GM12878 (cell line): Measurements from ENCODE around the gene SCARB1. TPM values are rescaled to one million over a fixed set of nuclear protein-coding genes. Genes with fewer than 3 reads are reported as not detected.
A peak's percentile ranks its signal among the peaks of the same experiment; 100 is the strongest.

Source experiments
- CBFB ChIP-seq: IDR thresholded peaks from 2 replicates; pipeline ENCODE4 v1.6.1; 2016; ENCODE audit warnings: antibody characterized with exemption, low read depth
- CHD1 ChIP-seq: IDR thresholded peaks from 2 replicates; pipeline ENCODE4 v1.6.1; 2012; ENCODE audit warnings: low read depth, low read length, improper control_type of control experiment
- HDAC6 ChIP-seq: fragments of 200-600 bp; sonication (generic); IDR thresholded peaks from one replicate; pipeline ENCODE4 v1.8.0; 2017; ENCODE audit warnings: antibody characterized with exemption; ENCODE audit not compliant: unreplicated experiment
- HDGF ChIP-seq: fragments of 450-650 bp; IDR thresholded peaks from 2 replicates; pipeline ENCODE4 v1.6.1; 2016; ENCODE audit warnings: antibody characterized with exemption
- IKZF2 ChIP-seq, 2 experiments: fragments of 450-650 bp; IDR thresholded peaks; 2 replicates each; pipeline ENCODE4 v1.6.1; 2017; ENCODE audit warnings: mild to moderate bottlenecking in 2 of 2, moderate library complexity in 2 of 2
- KAT2A ChIP-seq: conservative IDR thresholded peaks from 2 replicates; pipeline ENCODE4 v1.6.1; 2011; ENCODE audit warnings: low read depth, low read length; ENCODE audit not compliant: control insufficient read depth
- MAX ChIP-seq: IDR thresholded peaks from 2 replicates; pipeline ENCODE4 v1.6.1; 2012; ENCODE audit warnings: low read depth, low read length, improper control_type of control experiment
- NFXL1 ChIP-seq: fragments of 450-650 bp; IDR thresholded peaks from 2 replicates; pipeline ENCODE4 v1.6.1; 2017; ENCODE audit warnings: antibody characterized with exemption, mild to moderate bottlenecking, borderline replicate concordance
- PAX5 ChIP-seq: IDR thresholded peaks from 2 replicates; pipeline ENCODE4 v1.6.1; 2011; ENCODE audit warnings: low read depth, low read length, borderline replicate concordance
- PAX8 ChIP-seq: fragments of 450-650 bp; IDR thresholded peaks from 2 replicates; pipeline ENCODE4 v1.6.1; 2017; ENCODE audit warnings: mild to moderate bottlenecking, moderate library complexity
- POLR2AphosphoS5 ChIP-seq: IDR thresholded peaks from 2 replicates; pipeline ENCODE4 v1.6.1; 2011; ENCODE audit warnings: mild to moderate bottlenecking, low read length, inconsistent platforms
- RELA ChIP-seq: fragments of 450-650 bp; IDR thresholded peaks from 2 replicates; pipeline ENCODE4 v1.8.0; 2014; ENCODE audit warnings: borderline replicate concordance; ENCODE audit not compliant: partially characterized antibody
- RFX5 ChIP-seq: IDR thresholded peaks from 2 replicates; pipeline ENCODE4 v1.6.1; 2011; ENCODE audit warnings: low read depth, low read length, improper control_type of control experiment
- RUNX3 ChIP-seq: IDR thresholded peaks from 2 replicates; pipeline ENCODE4 v1.6.1; 2012; ENCODE audit warnings: low read length, inconsistent platforms
- SKIL ChIP-seq: fragments of 450-650 bp; IDR thresholded peaks from 2 replicates; pipeline ENCODE4 v1.6.1; 2017; ENCODE audit warnings: mild to moderate bottlenecking, low read depth, inconsistent platforms; ENCODE audit not compliant: poor library complexity, severe bottlenecking
- SMAD5 ChIP-seq: IDR thresholded peaks from 2 replicates; pipeline ENCODE4 v1.6.1; 2016; ENCODE audit warnings: antibody characterized with exemption, low read depth
- SP1 ChIP-seq: IDR thresholded peaks from one replicate; pipeline ENCODE4 v1.6.1; 2011; ENCODE audit warnings: low read depth, low read length
- TCF3 ChIP-seq: IDR thresholded peaks from 2 replicates; pipeline ENCODE4 v1.6.1; 2012; ENCODE audit warnings: low read depth, mild to moderate bottlenecking, low read length, borderline replicate concordance; ENCODE audit not compliant: insufficient read depth
- ZNF274 ChIP-seq: IDR thresholded peaks from one replicate; pipeline ENCODE4 v1.8.0; 2011; ENCODE audit not compliant: insufficient read length, insufficient read depth
- polyA plus RNA-seq, 11 experiments: library from polyadenylated mRNA; depleted of rRNA in 4 of 11; unstranded in 6 of 11; stranded (reverse) in 5 of 11; fragments of >200 nt; fragmentation: Nextera tagmentation in 4 of 11; fragmentation: Illumina TruSeq in 1 of 11; extraction: Ambion mirVana in 4 of 11; extraction: Trizol in 1 of 11; gene quantifications; 1 replicate in 1 of 11; 2 replicates in 10 of 11; pipeline versions ENCODE4 v1.2.1 to v1.2.3, GENCODE V29; 2011 to 2016; ENCODE audit warnings: inconsistent platforms in 2 of 11, missing spikeins in 2 of 11, low read depth in 1 of 11
- total RNA-seq, 4 experiments: library from RNA; depleted of rRNA in 3 of 4; stranded (reverse); fragments of >200 nt in 3 of 4; fragmentation: Illumina TruSeq in 1 of 4; extraction: Trizol in 1 of 4; gene quantifications; 2 replicates each; pipeline versions ENCODE4 v1.2.1 to v1.2.3, GENCODE V29; 2013 to 2021
- TF ChIP-seq, protein P1 (sequence below): fragments of 450-650 bp; IDR thresholded peaks from 2 replicates; pipeline ENCODE4 v1.6.1; 2017; ENCODE audit warnings: mild to moderate bottlenecking, moderate library complexity
- TF ChIP-seq, protein P2 (sequence below): fragments of 150-350 bp; IDR thresholded peaks from 2 replicates; pipeline ENCODE4 v1.6.1; 2014; ENCODE audit warnings: mild to moderate bottlenecking, low read depth, low read length

SCARB1 gene
- total and polyA plus RNA-seq, 10 of the 15 experiments (the other 5 are each of a cell fraction or from before 2014, with no cell fraction given), result 0.34 to 104 (median 63.1) TPM

- TF ChIP-seq, protein P1, sequence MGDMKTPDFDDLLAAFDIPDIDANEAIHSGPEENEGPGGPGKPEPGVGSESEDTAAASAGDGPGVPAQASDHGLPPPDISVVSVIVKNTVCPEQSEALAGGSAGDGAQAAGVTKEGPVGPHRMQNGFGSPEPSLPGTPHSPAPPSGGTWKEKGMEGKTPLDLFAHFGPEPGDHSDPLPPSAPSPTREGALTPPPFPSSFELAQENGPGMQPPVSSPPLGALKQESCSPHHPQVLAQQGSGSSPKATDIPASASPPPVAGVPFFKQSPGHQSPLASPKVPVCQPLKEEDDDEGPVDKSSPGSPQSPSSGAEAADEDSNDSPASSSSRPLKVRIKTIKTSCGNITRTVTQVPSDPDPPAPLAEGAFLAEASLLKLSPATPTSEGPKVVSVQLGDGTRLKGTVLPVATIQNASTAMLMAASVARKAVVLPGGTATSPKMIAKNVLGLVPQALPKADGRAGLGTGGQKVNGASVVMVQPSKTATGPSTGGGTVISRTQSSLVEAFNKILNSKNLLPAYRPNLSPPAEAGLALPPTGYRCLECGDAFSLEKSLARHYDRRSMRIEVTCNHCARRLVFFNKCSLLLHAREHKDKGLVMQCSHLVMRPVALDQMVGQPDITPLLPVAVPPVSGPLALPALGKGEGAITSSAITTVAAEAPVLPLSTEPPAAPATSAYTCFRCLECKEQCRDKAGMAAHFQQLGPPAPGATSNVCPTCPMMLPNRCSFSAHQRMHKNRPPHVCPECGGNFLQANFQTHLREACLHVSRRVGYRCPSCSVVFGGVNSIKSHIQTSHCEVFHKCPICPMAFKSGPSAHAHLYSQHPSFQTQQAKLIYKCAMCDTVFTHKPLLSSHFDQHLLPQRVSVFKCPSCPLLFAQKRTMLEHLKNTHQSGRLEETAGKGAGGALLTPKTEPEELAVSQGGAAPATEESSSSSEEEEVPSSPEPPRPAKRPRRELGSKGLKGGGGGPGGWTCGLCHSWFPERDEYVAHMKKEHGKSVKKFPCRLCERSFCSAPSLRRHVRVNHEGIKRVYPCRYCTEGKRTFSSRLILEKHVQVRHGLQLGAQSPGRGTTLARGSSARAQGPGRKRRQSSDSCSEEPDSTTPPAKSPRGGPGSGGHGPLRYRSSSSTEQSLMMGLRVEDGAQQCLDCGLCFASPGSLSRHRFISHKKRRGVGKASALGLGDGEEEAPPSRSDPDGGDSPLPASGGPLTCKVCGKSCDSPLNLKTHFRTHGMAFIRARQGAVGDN, result peak; percentile 86
- TF ChIP-seq RFX5 (no peak), CBFB (no peak), CHD1 (0 out of 2 replicates have a peak, but pooled peaks have one; percentile 78), SKIL (no peak), HDGF (peak; percentile 100), PAX5 (peak; percentile 30; the same call in 1 of the 2 replicates), SP1 (peak; percentile 72), RELA (peak; percentile 36), PAX8 (no peak), POLR2AphosphoS5 (peak; percentile 91), HDAC6 (peak; percentile 70), RUNX3 (peak; percentile 45), KAT2A (no peak), TCF3 (peak; percentile 91), ZNF274 (no peak), SMAD5 (0 out of 2 replicates have a peak, but pooled peaks have one; percentile 32), IKZF2 (IDR thresholded peaks at IDR 0.05) (0 out of 4 replicates have a peak, but pooled peaks have one; percentile 10 to 26), NFXL1 (no peak), MAX (peak; percentile 76; the same call in 1 of the 2 replicates)
- TF ChIP-seq, protein P2, sequence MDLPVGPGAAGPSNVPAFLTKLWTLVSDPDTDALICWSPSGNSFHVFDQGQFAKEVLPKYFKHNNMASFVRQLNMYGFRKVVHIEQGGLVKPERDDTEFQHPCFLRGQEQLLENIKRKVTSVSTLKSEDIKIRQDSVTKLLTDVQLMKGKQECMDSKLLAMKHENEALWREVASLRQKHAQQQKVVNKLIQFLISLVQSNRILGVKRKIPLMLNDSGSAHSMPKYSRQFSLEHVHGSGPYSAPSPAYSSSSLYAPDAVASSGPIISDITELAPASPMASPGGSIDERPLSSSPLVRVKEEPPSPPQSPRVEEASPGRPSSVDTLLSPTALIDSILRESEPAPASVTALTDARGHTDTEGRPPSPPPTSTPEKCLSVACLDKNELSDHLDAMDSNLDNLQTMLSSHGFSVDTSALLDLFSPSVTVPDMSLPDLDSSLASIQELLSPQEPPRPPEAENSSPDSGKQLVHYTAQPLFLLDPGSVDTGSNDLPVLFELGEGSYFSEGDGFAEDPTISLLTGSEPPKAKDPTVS, result no peak
These were observed at the start of gene SCARB1 (continued) for GRCh38 chr12:124863416-124864325.
